GM19099 (cell line): ENCODE data around the gene MTX1.
A peak's percentile ranks its signal among the peaks of the same experiment; 100 is the strongest.

Experiments
- POLR2A ChIP-seq: IDR thresholded peaks from 3 replicates; pipeline ENCODE4 v1.6.1; 2011; ENCODE audit warnings: low read depth; ENCODE audit not compliant: insufficient read length; ENCODE audit errors: extremely low read depth

The MTX1 gene

GRCh38 chr1:155208541-155209311, at the start of gene MTX1:
Gene MTX1 (plus strand): TSS chr1:155208695. CDS start chr1:155208805, 110 bp downstream.
- peak; percentile 65 for TF ChIP-seq POLR2A

- TF ChIP-seq POLR2A = no peak
These were observed 49.5 kb upstream of the MTX1 start for GRCh38 chr1:155158991-155159390.

GRCh38 chr1:155160128-155160527, 48.4 kb upstream of the MTX1 start:
- no peak for TF ChIP-seq POLR2A

- TF ChIP-seq POLR2A = no peak
These were observed 42.4 kb upstream of the MTX1 start for GRCh38 chr1:155166051-155166470.

GRCh38 chr1:155166471-155167165, 41.9 kb upstream of the MTX1 start:
- no peak for TF ChIP-seq POLR2A

GRCh38 chr1:155167166-155168104, 41.1 kb upstream of the MTX1 start:
- no peak for TF ChIP-seq POLR2A

- TF ChIP-seq POLR2A = no peak
These were observed 39.9 kb upstream of the MTX1 start for GRCh38 chr1:155168456-155169210.

- no peak for TF ChIP-seq POLR2A
These were observed 39.0 kb upstream of the MTX1 start for GRCh38 chr1:155169541-155169940.

GRCh38 chr1:155170101-155170785, 38.3 kb upstream of the MTX1 start:
- no peak for TF ChIP-seq POLR2A

GRCh38 chr1:155170806-155171205, 37.7 kb upstream of the MTX1 start:
- TF ChIP-seq POLR2A = no peak

- no peak for TF ChIP-seq POLR2A
These were observed 36.4 kb upstream of the MTX1 start for GRCh38 chr1:155171836-155172731.

GRCh38 chr1:155172732-155173477, 35.6 kb upstream of the MTX1 start, which contains the start of gene KRTCAP2:
Gene KRTCAP2 (minus strand): TSS chr1:155173304. CDS start chr1:155173224, 80 bp downstream.
- peak; percentile 93 for TF ChIP-seq POLR2A
